ENCODE data around the gene APOC4. TPM values are rescaled to one million over a fixed set of nuclear protein-coding genes. Genes with fewer than 3 reads are reported as not detected.

The APOC4 gene
- total and polyA plus RNA-seq, 7 donors, result not detected

DNA sequence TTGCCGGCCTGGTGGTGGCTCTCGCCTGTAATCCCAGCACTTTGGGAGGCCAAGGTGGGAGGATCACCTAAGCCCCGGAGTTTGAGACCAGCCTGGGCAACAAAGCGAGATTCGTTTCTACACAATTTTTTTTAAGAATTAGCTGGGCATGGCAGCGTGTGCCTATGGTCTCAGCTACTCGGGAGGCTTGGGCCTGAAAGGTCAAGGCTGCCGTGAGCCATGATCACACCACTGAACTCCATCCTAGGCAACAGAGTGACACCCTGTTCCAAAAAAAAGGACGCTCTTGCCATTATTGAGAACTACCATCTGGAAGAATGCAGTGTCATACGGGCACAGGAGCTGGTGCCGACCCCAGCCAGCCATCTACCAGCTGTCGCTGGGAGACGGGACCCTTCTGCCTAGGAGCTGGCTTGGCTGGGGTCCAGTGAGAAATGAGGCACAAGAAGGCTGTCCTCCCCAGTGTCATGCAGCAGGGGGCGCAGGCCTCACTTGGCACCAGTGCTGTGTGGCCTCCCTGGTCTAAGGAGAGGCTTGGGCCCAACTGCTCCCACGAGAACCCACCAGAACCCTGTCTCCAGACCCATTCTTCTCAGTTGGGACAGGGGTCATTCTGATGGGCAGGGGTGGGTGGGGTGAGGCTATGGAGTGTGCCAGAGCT lies 47.0 kb downstream of the APOC4 start:
- Histone ChIP-seq H3K4me3 (no peak overlapping the region), H3K27me3 (ENCODE audit: insufficient read depth in 3 of 3, low read length in 2 of 3) (no peaks in the 10 kb centered on the region), H3K4me1 (no peaks in the 10 kb centered on the region), H3K36me3 (ENCODE audit: insufficient read depth in 1 of 2, low read depth in 1 of 2) (peaks cover 8 to 84% of the 10 kb centered on the region in 2 donors), H3K9me3 (no peaks in the 10 kb centered on the region), H3K27ac (no peak overlapping the region)
- TF ChIP-seq, protein P1, sequence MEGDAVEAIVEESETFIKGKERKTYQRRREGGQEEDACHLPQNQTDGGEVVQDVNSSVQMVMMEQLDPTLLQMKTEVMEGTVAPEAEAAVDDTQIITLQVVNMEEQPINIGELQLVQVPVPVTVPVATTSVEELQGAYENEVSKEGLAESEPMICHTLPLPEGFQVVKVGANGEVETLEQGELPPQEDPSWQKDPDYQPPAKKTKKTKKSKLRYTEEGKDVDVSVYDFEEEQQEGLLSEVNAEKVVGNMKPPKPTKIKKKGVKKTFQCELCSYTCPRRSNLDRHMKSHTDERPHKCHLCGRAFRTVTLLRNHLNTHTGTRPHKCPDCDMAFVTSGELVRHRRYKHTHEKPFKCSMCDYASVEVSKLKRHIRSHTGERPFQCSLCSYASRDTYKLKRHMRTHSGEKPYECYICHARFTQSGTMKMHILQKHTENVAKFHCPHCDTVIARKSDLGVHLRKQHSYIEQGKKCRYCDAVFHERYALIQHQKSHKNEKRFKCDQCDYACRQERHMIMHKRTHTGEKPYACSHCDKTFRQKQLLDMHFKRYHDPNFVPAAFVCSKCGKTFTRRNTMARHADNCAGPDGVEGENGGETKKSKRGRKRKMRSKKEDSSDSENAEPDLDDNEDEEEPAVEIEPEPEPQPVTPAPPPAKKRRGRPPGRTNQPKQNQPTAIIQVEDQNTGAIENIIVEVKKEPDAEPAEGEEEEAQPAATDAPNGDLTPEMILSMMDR (IDR thresholded peaks at IDR 0.05), result peak; percentile 39
- ATAC-seq, result peak; percentile 53 to 75 (median 63)
- intact Hi-C loops (cut with DNase I), result no loop called here
- DNase-seq, result peak; percentile 72 to 79
- WGBS, 3 donors, result 64 to 70% (median 69%) methylated on average over 15 of the region's 15 CpGs

DNA sequence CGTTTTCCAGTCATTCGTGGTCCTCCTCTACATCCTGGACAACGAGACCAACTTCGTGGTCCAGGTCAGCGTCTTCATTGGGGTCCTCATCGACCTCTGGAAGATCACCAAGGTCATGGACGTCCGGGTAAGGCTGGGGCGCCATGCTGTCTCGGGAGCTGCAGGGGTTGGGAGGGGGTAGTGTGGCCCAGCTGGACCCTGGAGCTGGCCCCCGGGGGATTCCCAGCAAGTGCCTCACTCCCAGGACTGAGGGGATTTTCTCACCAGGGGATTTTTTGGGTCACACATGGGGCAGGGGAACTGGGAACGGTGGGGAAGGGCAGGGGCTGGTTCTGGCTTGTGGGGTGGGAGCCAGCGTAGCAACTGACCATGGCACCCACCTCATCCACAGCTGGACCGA lies 48.4 kb downstream of the APOC4 start:
- Histone ChIP-seq H3K4me3 (no peak overlapping the region), H3K27me3 (ENCODE audit: insufficient read depth in 3 of 3, low read length in 2 of 3) (no peaks in the 10 kb centered on the region), H3K36me3 (ENCODE audit: insufficient read depth in 1 of 2, low read depth in 1 of 2) (peaks cover 8 to 70% of the 10 kb centered on the region in 2 donors), H3K27ac (no peak overlapping the region), H3K9me3 (no peaks in the 10 kb centered on the region), H3K4me1 (no peaks in the 10 kb centered on the region)
- intact Hi-C loops (cut with DNase I), result no loop called here
- TF ChIP-seq, protein P1 (IDR thresholded peaks at IDR 0.05), result no peak
- ATAC-seq (no peak), DNase-seq (no peak)
- WGBS, 3 donors, result 83 to 89% (median 84%) methylated on average over 14 of the region's 14 CpGs

DNA sequence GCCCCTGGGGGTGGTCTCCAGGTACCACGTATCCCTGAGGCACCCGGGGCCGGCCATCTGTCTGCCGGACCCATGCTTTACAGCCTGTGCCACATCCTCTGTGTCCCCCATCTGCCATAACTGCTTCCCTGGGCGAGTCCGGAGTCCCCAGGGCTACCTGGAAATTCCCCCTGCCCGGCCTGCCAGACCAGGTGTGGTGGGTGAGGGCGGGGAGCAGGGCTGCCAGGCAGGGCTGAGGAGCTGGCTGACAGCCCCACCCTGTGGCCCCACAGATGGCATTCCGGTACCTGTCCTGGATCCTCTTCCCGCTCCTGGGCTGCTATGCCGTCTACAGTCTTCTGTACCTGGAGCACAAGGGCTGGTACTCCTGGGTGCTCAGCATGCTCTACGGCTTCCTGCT lies 48.9 kb downstream of the APOC4 start:
- ATAC-seq (no peak), DNase-seq (no peak)
- Histone ChIP-seq H3K27ac (no peak overlapping the region), H3K27me3 (ENCODE audit: insufficient read depth in 3 of 3, low read length in 2 of 3) (no peaks in the 10 kb centered on the region), H3K4me3 (no peak overlapping the region), H3K36me3 (ENCODE audit: insufficient read depth in 1 of 2, low read depth in 1 of 2) (peaks cover 8 to 65% of the 10 kb centered on the region in 2 donors), H3K9me3 (no peaks in the 10 kb centered on the region), H3K4me1 (no peaks in the 10 kb centered on the region)
- 92 to 94% (median 92%) methylated on average over 11 to 12 of the region's 12 CpGs for WGBS, 3 donors
- intact Hi-C loops (cut with DNase I), result no loop called here
- TF ChIP-seq, protein P1 (IDR thresholded peaks at IDR 0.05), result no peak

DNA sequence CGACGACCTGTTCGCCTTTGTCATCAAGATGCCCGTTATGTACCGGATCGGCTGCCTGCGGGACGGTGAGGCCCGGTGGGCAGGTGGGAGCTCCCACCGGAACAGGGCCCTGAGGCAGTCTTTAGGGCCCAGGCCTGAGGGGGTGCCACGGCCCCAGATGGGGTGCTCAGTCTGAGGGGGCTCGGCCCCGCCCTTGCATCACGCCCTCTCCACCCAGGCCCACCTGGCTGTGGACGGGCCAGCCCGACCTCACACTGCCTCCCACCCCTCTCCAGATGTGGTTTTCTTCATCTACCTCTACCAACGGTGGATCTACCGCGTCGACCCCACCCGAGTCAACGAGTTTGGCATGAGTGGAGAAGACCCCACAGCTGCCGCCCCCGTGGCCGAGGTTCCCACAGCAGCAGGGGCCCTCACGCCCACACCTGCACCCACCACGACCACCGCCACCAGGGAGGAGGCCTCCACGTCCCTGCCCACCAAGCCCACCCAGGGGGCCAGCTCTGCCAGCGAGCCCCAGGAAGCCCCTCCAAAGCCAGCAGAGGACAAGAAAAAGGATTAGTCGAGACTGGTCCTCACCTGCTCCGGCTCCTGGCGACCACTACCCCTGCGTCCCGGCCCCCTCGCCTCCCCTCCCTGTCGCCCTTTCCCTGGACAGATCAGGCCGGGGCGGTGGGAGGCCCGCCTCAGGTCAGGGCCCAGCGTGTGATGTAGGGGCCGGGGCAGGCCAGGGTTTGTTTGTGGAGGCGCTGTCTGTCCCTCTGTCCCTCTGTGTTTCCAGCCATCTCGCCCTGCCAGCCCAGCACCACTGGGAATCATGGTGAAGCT lies 50.5 kb downstream of the APOC4 start:
- DNase-seq (no peak), ATAC-seq (no peak)
- H3K4me1 ChIP-seq, result no peaks in the 10 kb centered on the region
- H3K27me3 ChIP-seq (ENCODE audit: insufficient read depth in 3 of 3, low read length in 2 of 3), result no peaks in the 10 kb centered on the region
- H3K27ac ChIP-seq, result no peak overlapping the region
- intact Hi-C loops (cut with DNase I), result no loop called here
- H3K9me3 ChIP-seq, result no peaks in the 10 kb centered on the region
- 84 to 89% (median 89%) methylated on average over 36 to 44 of the region's 44 CpGs for WGBS, 3 donors
- H3K4me3 ChIP-seq, result no peak overlapping the region
- TF ChIP-seq, protein P1 (IDR thresholded peaks at IDR 0.05), result no peak
- peaks cover 6 to 50% of the 10 kb centered on the region in 2 donors for H3K36me3 ChIP-seq (ENCODE audit: insufficient read depth in 1 of 2, low read depth in 1 of 2)
